Activated T-cell treated with anti-CD3 and anti-CD28 coated beads for 48 hours (primary cell): ENCODE data around the gene LMBRD1.
"Not testable (repeated sequence)": the region's sequence is repeated elsewhere in the genome, so short reads cannot be mapped to it uniquely, and the experiment has no call there.

ENCODE experiments used
- DNase-seq: peaks from one replicate; pipeline ENCODE4 v3.0.0-alpha.2; 2020; ENCODE audit warnings: low read depth

Gene LMBRD1

GRCh38 chr6:69732640-69733039, 64.2 kb downstream of the LMBRD1 start:
- no peak for DNase-seq

DNA sequence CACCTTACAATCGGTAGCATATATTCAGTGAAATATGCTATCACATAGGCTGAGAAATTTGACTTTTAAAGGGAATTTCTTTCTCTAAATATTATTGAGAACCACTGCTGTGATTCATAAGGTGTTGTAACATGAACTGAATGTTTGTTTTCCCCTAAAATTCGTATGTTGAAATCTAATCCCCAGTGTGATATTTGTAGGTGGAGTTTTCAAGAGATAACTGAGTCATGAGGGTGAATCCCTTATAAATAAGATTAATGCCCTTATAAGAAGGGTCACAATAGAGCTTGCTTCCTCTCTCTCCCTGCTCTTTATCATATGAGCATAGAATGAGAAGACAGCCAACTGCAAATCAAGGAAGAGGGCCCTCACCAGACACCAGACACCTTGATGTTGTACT, 64.8 kb downstream of the LMBRD1 start:
- no peak for DNase-seq

- DNase-seq, result no peak
Measured at GRCh38 chr6:69729870-69730449, 66.8 kb downstream of the LMBRD1 start.

DNA sequence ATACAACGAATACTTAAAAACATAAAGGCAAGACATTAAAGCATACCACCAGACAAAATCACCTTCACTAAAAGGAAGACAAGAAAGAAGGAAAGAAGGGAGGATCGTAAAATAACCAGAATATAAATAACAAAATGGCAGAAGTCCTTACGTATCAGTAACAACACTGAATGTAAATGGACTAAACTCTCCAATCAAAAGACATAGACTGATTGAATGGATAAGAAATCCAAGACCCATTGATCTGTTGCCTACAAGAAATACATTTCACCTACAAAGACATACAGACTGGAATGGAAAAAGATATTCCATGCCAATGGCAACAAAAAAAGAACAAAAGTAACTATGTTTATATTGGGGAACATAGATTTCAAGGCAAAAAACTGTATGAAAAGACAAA, 74.1 kb downstream of the LMBRD1 start:
- DNase-seq, result no peak

DNA sequence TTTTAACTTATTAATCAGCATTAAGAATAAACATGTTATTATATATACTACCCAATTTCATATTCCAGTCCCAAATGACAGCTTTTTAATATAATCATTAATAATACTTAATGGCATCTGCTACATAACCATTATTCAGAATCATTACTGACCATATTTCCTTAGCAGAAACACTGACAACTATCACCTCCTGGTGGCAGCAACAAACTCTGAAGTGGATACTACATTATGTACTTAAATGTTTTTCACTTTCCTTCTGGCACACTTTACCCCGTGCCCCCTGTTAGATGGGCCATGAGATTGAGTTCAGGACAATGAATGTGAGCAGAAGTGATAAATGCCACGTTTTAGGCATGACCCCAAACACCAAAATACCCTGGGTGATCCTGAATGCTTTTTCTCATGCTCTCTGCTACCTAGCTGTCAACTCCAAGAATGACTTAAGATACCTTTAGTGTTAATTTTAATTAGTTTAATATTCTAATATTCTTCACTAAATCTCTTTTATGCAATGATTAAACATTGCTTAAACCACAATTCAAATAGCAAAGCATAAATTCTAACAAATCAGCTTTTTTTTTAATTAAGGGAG, 77.1 kb downstream of the LMBRD1 start:
- no peak for DNase-seq

DNA sequence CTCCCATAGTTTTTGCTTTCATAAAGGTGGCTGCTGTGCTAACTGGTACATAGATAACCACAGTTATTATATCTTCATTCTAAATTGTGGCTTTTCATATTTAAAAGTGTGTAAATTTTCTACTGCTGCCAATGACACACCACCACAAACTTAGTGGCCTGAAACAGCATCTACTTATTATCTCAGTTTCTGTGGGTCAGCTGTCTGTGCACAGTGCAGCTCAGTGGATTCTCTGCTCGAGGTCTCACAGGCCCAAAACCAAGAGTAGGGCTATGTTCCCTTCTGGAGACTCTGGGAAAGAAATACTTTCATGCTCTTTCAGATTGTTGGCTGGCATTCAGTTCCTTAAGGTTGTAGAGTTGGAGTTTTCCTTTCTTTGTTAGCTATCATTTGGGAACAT, 90.1 kb downstream of the LMBRD1 start:
- no peak for DNase-seq

DNA sequence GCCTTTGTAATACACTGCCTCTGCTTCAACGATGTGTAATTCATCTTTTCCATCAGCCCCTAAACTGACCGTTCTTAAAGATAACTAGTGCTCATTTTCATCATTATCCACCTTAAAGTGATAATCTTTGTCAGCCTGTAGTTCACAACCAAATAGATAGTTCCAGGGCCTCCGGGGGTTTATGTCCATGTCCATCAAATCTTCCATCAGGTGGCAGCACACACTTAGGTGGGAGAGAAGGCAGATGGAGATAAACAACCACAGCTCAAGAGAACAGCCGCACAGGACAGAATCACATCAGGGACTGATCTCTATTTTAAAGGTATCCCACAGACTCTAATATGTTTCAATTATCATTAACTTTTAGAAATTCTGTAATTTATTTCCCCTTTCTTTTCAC, 90.9 kb downstream of the LMBRD1 start:
- no peak for DNase-seq

- no peak for DNase-seq
Measured at GRCh38 chr6:69704916-69705315, 91.9 kb downstream of the LMBRD1 start.

DNA sequence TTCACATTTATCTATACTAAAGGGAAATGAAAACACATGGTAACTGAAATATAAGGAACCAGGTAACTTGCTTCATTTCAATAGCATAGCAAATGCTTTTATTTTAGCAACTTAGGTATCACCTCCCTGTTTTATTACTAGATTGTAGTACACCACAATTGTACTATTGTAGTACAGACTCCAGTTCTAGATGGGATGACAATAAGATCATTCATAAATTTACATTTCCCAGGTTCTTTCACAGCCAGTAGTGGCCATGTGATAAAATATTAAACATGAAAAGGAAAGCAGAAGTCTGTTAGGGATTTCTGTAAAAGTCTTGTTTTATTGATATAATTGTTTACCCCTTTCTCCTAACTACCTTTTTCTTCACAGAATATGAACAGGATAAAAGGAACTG, 97.2 kb downstream of the LMBRD1 start:
- no peak for DNase-seq

DNA sequence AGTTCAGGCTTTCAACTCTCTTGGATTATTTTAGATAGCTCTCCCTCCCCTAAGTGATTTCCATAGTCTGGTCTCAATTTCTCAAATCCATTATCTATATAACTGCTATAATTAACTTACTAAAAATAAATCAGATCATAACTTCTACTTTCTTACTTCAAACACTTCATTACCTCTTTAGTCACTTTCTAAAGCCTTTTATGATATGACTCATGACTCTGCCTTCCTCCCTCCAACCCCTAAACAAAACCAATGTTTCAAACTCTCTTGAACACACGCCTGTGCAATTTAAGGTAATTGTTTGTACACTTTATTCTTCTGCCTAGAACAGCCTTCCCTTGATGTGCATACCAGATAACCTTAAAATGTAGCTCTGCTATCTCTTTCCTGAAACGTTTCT, 100.5 kb downstream of the LMBRD1 start:
- DNase-seq, result no peak

GRCh38 chr6:69693762-69694161, 103.0 kb downstream of the LMBRD1 start:
- DNase-seq, result no peak

- DNase-seq, result no peak
Measured at GRCh38 chr6:69690986-69691385, 105.8 kb downstream of the LMBRD1 start.

DNA sequence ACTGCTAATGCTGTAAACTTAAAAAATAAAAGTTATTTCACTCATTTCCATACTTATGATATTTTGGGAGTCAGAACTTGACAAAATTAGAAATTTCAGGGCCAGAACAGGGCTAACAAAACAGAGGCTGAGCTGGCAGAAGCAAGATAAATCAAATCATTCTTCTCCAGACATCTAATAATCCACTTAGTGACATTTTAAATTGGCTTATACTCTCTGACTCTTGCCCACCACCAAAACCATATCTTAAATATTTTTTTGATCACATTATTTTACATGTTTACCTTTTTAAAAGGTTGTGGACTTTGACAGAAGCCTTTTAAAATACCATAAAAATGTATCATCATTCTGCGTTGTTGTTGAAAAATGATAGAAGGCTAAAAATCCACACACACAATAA, 116.5 kb downstream of the LMBRD1 start:
- no peak for DNase-seq

DNA sequence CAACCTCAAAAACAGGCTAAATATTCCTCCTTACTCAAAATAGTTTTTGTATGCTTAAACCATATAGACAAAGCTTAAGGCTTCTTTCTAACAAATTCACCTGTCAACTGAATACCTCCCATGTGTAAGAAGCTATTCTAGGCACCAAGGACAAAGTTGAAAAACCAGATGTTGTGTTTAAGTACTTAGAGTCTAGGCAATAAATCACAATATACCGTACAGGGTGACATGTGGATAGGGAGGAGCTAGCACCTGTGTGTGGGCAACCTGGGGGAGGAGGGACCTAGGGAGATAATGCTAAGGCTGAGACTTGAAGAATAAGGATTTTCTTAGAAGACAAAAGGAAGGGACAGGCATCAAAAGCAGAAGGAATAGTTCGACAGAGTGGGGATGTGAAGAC, 123.5 kb downstream of the LMBRD1 start:
- DNase-seq, result no peak

DNA sequence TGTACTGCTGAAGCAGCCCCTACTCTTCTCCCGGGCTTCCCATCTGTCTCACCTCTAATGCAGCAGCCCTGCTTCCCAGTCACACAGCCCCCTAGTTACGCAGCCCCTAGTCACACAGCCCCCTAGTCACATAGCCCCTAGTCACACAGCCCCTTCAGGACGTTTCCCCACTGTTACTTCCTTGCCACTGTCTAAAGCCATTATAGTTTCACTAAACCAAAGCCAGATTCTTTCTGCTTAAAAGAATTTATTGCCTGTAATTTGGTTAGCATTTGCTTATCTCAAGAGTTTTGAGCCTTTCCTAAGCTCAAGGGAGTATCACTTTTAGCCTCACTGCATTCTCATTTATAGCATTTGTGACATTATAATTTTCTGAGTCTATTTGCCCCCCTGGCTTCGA, 127.9 kb downstream of the LMBRD1 start:
- DNase-seq, result no peak

DNA sequence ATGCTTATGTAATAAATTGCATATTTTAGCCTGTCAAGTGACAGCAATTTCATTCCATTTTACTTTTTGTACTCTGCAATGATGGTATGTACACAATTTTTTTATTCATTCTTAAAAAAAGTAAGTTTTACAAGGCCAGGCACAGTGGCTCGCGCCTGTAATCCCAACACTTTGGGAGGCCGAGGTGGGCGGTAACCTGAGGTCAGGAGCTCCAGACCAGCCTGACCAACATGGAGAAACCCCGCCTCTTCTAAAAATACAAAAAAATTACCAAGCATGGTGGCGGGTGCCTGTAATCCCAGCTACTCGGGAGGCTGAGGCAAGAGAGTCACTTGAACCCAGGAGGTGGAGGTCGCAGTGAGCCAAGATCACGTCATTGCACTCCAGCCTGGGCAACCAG, 130.0 kb downstream of the LMBRD1 start:
- not testable (repeated sequence) for DNase-seq

DNA sequence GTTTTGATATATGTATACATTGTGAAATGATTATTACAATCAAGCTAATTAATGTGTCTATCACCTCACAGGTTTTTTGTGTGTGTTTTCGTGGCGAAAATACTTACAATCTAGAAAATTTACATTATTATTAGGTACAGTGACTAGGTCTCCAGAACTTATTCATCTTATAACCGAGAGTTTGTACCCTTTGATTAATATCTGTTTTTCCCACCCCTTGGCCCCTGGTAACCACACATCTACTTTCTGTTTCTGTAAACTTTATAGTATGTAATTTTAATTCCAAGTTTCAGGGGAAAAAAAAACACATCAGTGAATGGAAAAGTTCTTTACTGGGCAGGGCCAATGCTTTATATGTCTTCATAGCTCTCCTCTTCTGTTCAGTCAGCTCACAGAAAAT, 131.4 kb downstream of the LMBRD1 start:
- no peak for DNase-seq

DNA sequence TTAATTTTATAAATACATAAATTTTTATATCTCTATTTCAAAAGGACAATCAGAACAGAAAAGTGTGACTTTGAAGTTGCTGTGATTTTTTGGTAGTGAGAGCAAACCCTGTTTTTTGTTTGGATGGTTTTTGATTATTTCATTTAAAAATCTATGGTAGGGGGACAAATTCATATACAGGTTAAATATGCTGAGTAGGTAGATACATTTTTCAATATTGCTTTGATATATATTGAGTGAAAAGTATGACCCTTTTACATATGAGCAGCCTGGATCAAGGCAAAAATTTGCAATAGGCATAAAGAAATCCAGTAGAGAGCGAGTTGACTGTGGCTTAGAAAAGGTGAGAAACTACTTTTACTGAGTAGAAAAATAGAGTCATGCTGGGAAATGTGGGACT, 132.3 kb downstream of the LMBRD1 start:
- no peak for DNase-seq

DNA sequence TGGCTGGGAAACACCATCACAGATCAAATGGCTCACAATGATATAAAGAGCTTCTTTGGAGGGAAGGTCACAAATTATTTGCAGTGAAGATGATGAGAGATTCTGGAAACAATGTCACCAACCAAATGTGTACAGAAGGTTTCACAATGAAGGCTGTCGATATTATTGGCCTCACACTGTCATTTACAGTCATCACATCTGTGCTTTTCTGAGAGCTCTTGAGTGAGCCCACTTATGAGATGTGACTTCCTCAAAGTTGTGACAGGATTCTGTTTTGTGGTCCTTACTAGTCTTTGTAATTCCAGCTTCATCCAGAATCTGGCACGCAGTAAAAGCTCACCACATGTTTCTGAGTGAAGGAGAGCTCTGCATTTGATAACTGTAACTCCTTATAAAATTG, 133.6 kb downstream of the LMBRD1 start:
- DNase-seq, result no peak

GRCh38 chr6:69650703-69651102, 146.1 kb downstream of the LMBRD1 start:
- DNase-seq, result no peak

DNA sequence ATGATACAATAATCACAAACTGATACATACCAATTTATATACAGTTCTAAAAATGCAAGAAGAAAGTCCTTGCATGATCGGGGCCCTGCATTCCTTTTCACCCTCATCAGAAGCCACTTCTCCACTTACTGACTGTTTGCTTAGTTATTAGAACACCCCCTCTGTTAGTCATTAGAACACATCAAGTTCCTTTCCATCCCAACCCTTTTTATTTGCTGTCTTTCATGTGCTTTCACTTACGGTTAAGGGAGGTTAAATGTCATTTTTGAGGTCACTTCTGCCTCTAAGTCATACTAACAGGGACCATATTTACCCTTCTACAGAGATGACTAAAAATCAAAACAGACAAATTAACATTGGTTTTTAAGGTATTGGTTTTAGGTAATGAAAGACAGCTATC, 149.1 kb downstream of the LMBRD1 start:
- DNase-seq, result no peak

DNA sequence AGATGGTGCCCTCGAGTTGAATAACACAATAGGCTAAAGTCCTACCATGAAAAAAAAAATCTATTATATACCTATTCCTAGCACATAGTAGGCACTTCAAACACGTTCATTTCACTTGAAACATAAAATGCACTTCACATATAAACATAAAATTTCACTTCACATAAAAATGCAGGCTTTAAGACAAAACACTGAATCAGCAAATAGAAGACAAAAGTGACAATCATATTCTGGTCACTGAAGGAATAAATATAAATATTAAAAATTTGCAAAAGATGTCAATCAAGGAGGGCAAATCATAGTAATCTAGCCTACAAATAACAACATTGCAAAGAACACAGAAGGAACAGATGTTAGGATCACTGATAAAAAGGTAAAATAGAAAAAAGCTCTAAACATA, 153.1 kb downstream of the LMBRD1 start:
- DNase-seq, result no peak

GRCh38 chr6:69632932-69633331, 163.9 kb downstream of the LMBRD1 start:
- no peak for DNase-seq

GRCh38 chr6:69631552-69632346, 165.1 kb downstream of the LMBRD1 start:
- DNase-seq, result no peak
